ENCODE data around the gene CDH22.

CDH22 gene

GRCh38 chr20:46343348-46343974 is 35.2 kb upstream of the CDH22 start:
- no peak for DNase-seq

- DNase-seq, result no peak
These were observed 34.4 kb upstream of the CDH22 start for GRCh38 chr20:46342451-46343347.

GRCh38 chr20:46342010-46342378 is 33.7 kb upstream of the CDH22 start:
- DNase-seq, result no peak

- DNase-seq, result no peak
These were observed 33.0 kb upstream of the CDH22 start for GRCh38 chr20:46341074-46342009.

GRCh38 chr20:46339037-46339436 is 30.7 kb upstream of the CDH22 start:
- DNase-seq, result no peak

- no peak for DNase-seq
These were observed 28.4 kb upstream of the CDH22 start for GRCh38 chr20:46336735-46337134.

GRCh38 chr20:46334303-46334904 is 26.1 kb upstream of the CDH22 start:
- no peak for DNase-seq

GRCh38 chr20:46333161-46333991 is 25.1 kb upstream of the CDH22 start:
- DNase-seq, result no peak

- DNase-seq, result no peak
These were observed 24.3 kb upstream of the CDH22 start for GRCh38 chr20:46332373-46333160.

- DNase-seq, result no peak
These were observed 23.5 kb upstream of the CDH22 start for GRCh38 chr20:46331611-46332361.

- no peak for DNase-seq
These were observed 22.6 kb upstream of the CDH22 start for GRCh38 chr20:46330831-46331371.

- no peak for DNase-seq
These were observed 21.9 kb upstream of the CDH22 start for GRCh38 chr20:46330072-46330763.

- DNase-seq, result no peak
These were observed 20.0 kb upstream of the CDH22 start for GRCh38 chr20:46328200-46328882.

GRCh38 chr20:46327557-46327956 is 19.3 kb upstream of the CDH22 start:
- DNase-seq, result no peak

GRCh38 chr20:46325789-46326188 is 17.5 kb upstream of the CDH22 start:
- DNase-seq, result no peak

- DNase-seq, result no peak
These were observed 16.8 kb upstream of the CDH22 start for GRCh38 chr20:46324960-46325703.

GRCh38 chr20:46324379-46324778 is 16.1 kb upstream of the CDH22 start:
- no peak for DNase-seq

GRCh38 chr20:46323557-46323956 is 15.3 kb upstream of the CDH22 start:
- DNase-seq, result no peak

All from NK-92 treated with Interleukin-12 subunit alpha and Interleukin-12 subunit beta, amount 100 ng/mL, for 24 hours (cell line).